Lower lobe of right lung (tissue), 1 donor: Measurements from ENCODE around the gene SORL1-AS1. TPM values are rescaled to one million over a fixed set of nuclear protein-coding genes. Genes with fewer than 3 reads are reported as not detected.

Source experiments
- total RNA-seq: library from RNA; stranded (reverse); fragmentation: NEBNext Ultra II Directional; extraction: Animal tissue kit (Norgen Biotek cat#: 25700); gene quantifications from one replicate; pipeline ENCODE4 v1.2.1, GENCODE V29; 2021
- donor health status: DM: no; HTN: yes; CAD: no; lungs with severe emphysema.

Gene SORL1-AS1

Other genes starting within 250 kb of the SORL1-AS1 start
- gene SC5D, start 160.2 kb downstream of the SORL1-AS1 start, total RNA-seq, result 56.0 TPM
- gene SORL1, start 653 bp downstream of the SORL1-AS1 start, total RNA-seq, result 74.0 TPM